ENCODE data around the gene CENPO.

GRCh38 chr2:24859968-24860600, 66.9 kb downstream of the CENPO start:
- TF ChIP-seq CTCF (IDR thresholded peaks at IDR 0.05; ENCODE audit: insufficient read depth, low read depth, low read length) (no peak), EZH2 (IDR thresholded peaks at IDR 0.05; ENCODE audit: insufficient read depth, low read length) (no peak)
